Osteoblast (primary cell): Measurements from ENCODE around the gene GRM1. TPM values are rescaled to one million over a fixed set of nuclear protein-coding genes. Genes with fewer than 3 reads are reported as not detected.

Experiments used
- DNase-seq: peaks from one replicate; pipeline ENCODE4 v3.0.0; 2011; ENCODE audit warnings: low spot score, mixed read lengths; ENCODE audit not compliant: insufficient read length; ENCODE audit errors: missing footprints
- H2AFZ ChIP-seq: 2 replicates; pipeline ENCODE4 v1.6.0; 2011; ENCODE audit warnings: mild to moderate bottlenecking, low read length
- H3K27ac ChIP-seq: 2 replicates; pipeline ENCODE4 v1.5.1; 2011; ENCODE audit warnings: mild to moderate bottlenecking, low read depth, low read length, moderate library complexity
- H3K27me3 ChIP-seq: 2 replicates; pipeline ENCODE4 v1.6.0; 2012; ENCODE audit warnings: mild to moderate bottlenecking, control low read depth, inconsistent platforms, low read length, moderate library complexity; ENCODE audit not compliant: insufficient read depth
- H3K36me3 ChIP-seq: 2 replicates; pipeline ENCODE4 v1.5.1; 2011; ENCODE audit warnings: mild to moderate bottlenecking, low read length, control low read depth, moderate library complexity; ENCODE audit not compliant: insufficient read depth
- H3K4me1 ChIP-seq: 2 replicates; pipeline ENCODE4 v1.5.1; 2011; ENCODE audit warnings: mild to moderate bottlenecking, low read length, control low read depth, moderate library complexity; ENCODE audit not compliant: insufficient read depth
- H3K4me2 ChIP-seq: 2 replicates; pipeline ENCODE4 v1.6.0; 2011; ENCODE audit warnings: mild to moderate bottlenecking, low read length; ENCODE audit not compliant: insufficient read depth
- H3K4me3 ChIP-seq: fragments of 200-600 bp; sonication (generic); 3 replicates; pipeline ENCODE4 v1.5.1; 2012; ENCODE audit warnings: mild to moderate bottlenecking, low read length, inconsistent platforms; ENCODE audit not compliant: insufficient read depth
- H3K79me2 ChIP-seq: 2 replicates; pipeline ENCODE4 v1.6.0; 2012; ENCODE audit warnings: mild to moderate bottlenecking, low read length, control low read depth, inconsistent platforms; ENCODE audit not compliant: insufficient read depth
- H3K9me3 ChIP-seq: 2 replicates; pipeline ENCODE4 v1.5.1; 2011; ENCODE audit warnings: low read depth, low read length, control low read depth
- H4K20me1 ChIP-seq: 2 replicates; pipeline ENCODE4 v1.6.0; 2012; ENCODE audit warnings: mild to moderate bottlenecking, low read length, control low read depth; ENCODE audit not compliant: insufficient read depth
- CTCF ChIP-seq: IDR thresholded peaks from 2 replicates; pipeline ENCODE4 v1.5.1; 2011; ENCODE audit warnings: mild to moderate bottlenecking, low read depth, low read length, moderate library complexity; ENCODE audit errors: extremely low read depth
- total RNA-seq: library from RNA; depleted of rRNA; stranded (reverse); fragments of >200 nt; gene quantifications from 2 replicates; pipeline ENCODE4 v1.2.3, GENCODE V29; 2012

The GRM1 gene
- total RNA-seq, 1 donor = under 0.01 TPM

GRCh38 chr6:146202570-146202969 lies 173.7 kb downstream of the GRM1 start:
- no peak for DNase-seq
- no peak overlapping the region for H2AFZ ChIP-seq
- H3K36me3 ChIP-seq = no peaks in the 10 kb centered on the region
- no peaks in the 10 kb centered on the region for H3K4me1 ChIP-seq
- H3K4me2 ChIP-seq = no peak overlapping the region
- no peaks in the 10 kb centered on the region for H3K9me3 ChIP-seq
- H3K79me2 ChIP-seq = no peaks in the 10 kb centered on the region
- H3K27me3 ChIP-seq = no peaks in the 10 kb centered on the region
- H3K27ac ChIP-seq = no peak overlapping the region
- TF ChIP-seq CTCF = no peak
- no peak overlapping the region for H3K4me3 ChIP-seq
- H4K20me1 ChIP-seq = no peaks in the 10 kb centered on the region

GRCh38 chr6:146209942-146210341 lies 181.1 kb downstream of the GRM1 start:
- no peak overlapping the region for H2AFZ ChIP-seq
- H4K20me1 ChIP-seq = no peaks in the 10 kb centered on the region
- H3K4me3 ChIP-seq = no peak overlapping the region
- no peaks in the 10 kb centered on the region for H3K4me1 ChIP-seq
- H3K27ac ChIP-seq = no peak overlapping the region
- no peaks in the 10 kb centered on the region for H3K9me3 ChIP-seq
- no peak for TF ChIP-seq CTCF
- H3K36me3 ChIP-seq = no peaks in the 10 kb centered on the region
- no peaks in the 10 kb centered on the region for H3K27me3 ChIP-seq
- no peak overlapping the region for H3K4me2 ChIP-seq
- H3K79me2 ChIP-seq = no peaks in the 10 kb centered on the region
- DNase-seq = no peak

- Histone ChIP-seq H3K4me1 (no peaks in the 10 kb centered on the region), H3K4me3 (no peak overlapping the region)
Observed at GRCh38 chr6:146210406-146211083, 181.7 kb downstream of the GRM1 start.

GRCh38 chr6:146211646-146212045 lies 182.8 kb downstream of the GRM1 start:
- no peaks in the 10 kb centered on the region for H3K79me2 ChIP-seq
- no peak overlapping the region for H3K4me2 ChIP-seq
- H3K4me1 ChIP-seq = no peaks in the 10 kb centered on the region
- no peak overlapping the region for H3K27ac ChIP-seq
- no peak overlapping the region for H3K4me3 ChIP-seq
- TF ChIP-seq CTCF = no peak
- H2AFZ ChIP-seq = no peak overlapping the region
- no peaks in the 10 kb centered on the region for H3K27me3 ChIP-seq
- H3K36me3 ChIP-seq = no peaks in the 10 kb centered on the region
- no peaks in the 10 kb centered on the region for H4K20me1 ChIP-seq
- H3K9me3 ChIP-seq = no peaks in the 10 kb centered on the region
- no peak for DNase-seq

More at GRCh38 chr6:146210406-146211083, 181.7 kb downstream of the GRM1 start:
- Histone ChIP-seq H4K20me1 (no peaks in the 10 kb centered on the region), H3K27ac (no peak overlapping the region), H3K4me2 (no peak overlapping the region), H2AFZ (no peak overlapping the region), H3K79me2 (no peaks in the 10 kb centered on the region), H3K9me3 (no peaks in the 10 kb centered on the region), H3K36me3 (no peaks in the 10 kb centered on the region), H3K27me3 (no peaks in the 10 kb centered on the region)
- no peak for TF ChIP-seq CTCF
- DNase-seq = no peak
